Heart left ventricle (tissue), 16 donors: ENCODE data around the gene LPIN1. TPM values are rescaled to one million over a fixed set of nuclear protein-coding genes. Genes with fewer than 3 reads are reported as not detected.
"Not testable (repeated sequence)": the region's sequence is repeated elsewhere in the genome, so short reads cannot be mapped to it uniquely, and the experiment has no call there.

ENCODE experiments used
- ATAC-seq, 4 donors: fragments of 200-7000 bp; cut with Tn5 transposase; one replicate each; pipeline ENCODE4 v1.9.1; 2020 to 2022; ENCODE audit warnings: moderate library complexity in 4 of 4, mild to moderate bottlenecking in 3 of 4, moderate number of reproducible peaks in 1 of 4
- DNase-seq, 5 donors: peaks; one replicate each; pipeline ENCODE4 v3.0.0-alpha.2; 2020
- H3K27ac ChIP-seq, 12 donors: fragments of 200-600 bp; sonication (generic) in 4 of 12; one replicate each; pipeline versions ENCODE4 v1.5.0 to v1.8.0; 2016 to 2022; ENCODE audit warnings: mild to moderate bottlenecking in 2 of 12
- H3K27me3 ChIP-seq, 9 donors: fragments of 200-600 bp; sonication (generic) in 2 of 9; one replicate each; pipeline versions ENCODE4 v1.5.1 to v1.8.0; 2016 to 2022; ENCODE audit warnings: mild to moderate bottlenecking in 3 of 9
- H3K36me3 ChIP-seq, 9 donors: fragments of 200-600 bp; sonication (generic) in 2 of 9; one replicate each; pipeline versions ENCODE4 v1.5.0 to v1.8.0; 2018 to 2022; ENCODE audit warnings: mild to moderate bottlenecking in 2 of 9
- H3K4me1 ChIP-seq, 12 donors: fragments of 200-600 bp; sonication (generic) in 4 of 12; one replicate each; pipeline versions ENCODE4 v1.5.0 to v1.8.0; 2016 to 2022; ENCODE audit warnings: mild to moderate bottlenecking in 3 of 12
- H3K4me3 ChIP-seq, 12 donors: fragments of 200-600 bp; sonication (generic) in 4 of 12; one replicate each; pipeline versions ENCODE4 v1.5.0 to v1.8.0; 2017 to 2022; ENCODE audit warnings: mild to moderate bottlenecking in 9 of 12, moderate library complexity in 4 of 12
- H3K9me3 ChIP-seq, 12 donors: fragments of 200-600 bp; sonication (generic) in 4 of 12; one replicate each; pipeline versions ENCODE4 v1.5.0 to v1.8.0; 2016 to 2022; ENCODE audit warnings: mild to moderate bottlenecking in 1 of 12
- POLR2A ChIP-seq, 2 donors: fragments of 450-650 bp; IDR thresholded peaks; one replicate each; pipeline ENCODE4 v1.6.1; 2017; ENCODE audit warnings: antibody characterized with exemption in 2 of 2, mild to moderate bottlenecking in 2 of 2, moderate library complexity in 2 of 2
- WGBS, 4 donors: extraction: QIAGEN DNeasy Blood & Tissue Kit in 2 of 4; methylation state at CpG; one replicate each; pipeline versions ENCODE4 v1.1.5 to v1.1.7; 2013 to 2018; 5-methylcytosine and 5-hydroxymethylcytosine counted together
- intact Hi-C, 10 donors: fragments of 100-400 bp; cut with DNase I; formaldehyde crosslinking; loops; one replicate each; pipeline versions ENCODE4 v1.11.1 to v1.14.2; 2022
- polyA plus RNA-seq, 2 donors: library from polyadenylated mRNA; stranded (reverse); fragments of 200-250 nt; gene quantifications; one replicate each; pipeline ENCODE4 v1.2.3, GENCODE V29; 2013
- total RNA-seq, 9 donors: library from RNA; depleted of rRNA in 2 of 9; stranded (reverse); fragments of >200 nt in 2 of 9; fragmentation: NEBNext Ultra II Directional in 3 of 9; extraction: Animal tissue kit (Norgen Biotek cat#: 25700) in 3 of 9; gene quantifications; one replicate each; pipeline versions ENCODE4 v1.1.0 to v1.2.4, GENCODE V29; 2016 to 2023
- TF ChIP-seq, protein P1 (sequence below), 12 donors: fragments of 200-600 bp; sonication (generic) in 4 of 12; IDR thresholded peaks; one replicate each; pipeline versions ENCODE4 v1.5.0 to v1.8.0; 2018 to 2022; ENCODE audit warnings: antibody characterized with exemption in 12 of 12, mild to moderate bottlenecking in 5 of 12
- donor health status: ischemic (EF 13 %, LVEDD 7.1; RV severe dilation, severe dysfunction).
- donor health status: healthy with polysubstance abuse.
- donor health status: DM: no; HTN: yes; CAD: no.
- donor health status: DM: no; HTN: no; CAD: no.
- donor health status: ischemic (EF 25% LVEDD 6.9; RV normal size, moderate dysfunction).
- donor health status: ischemic (EF 25% LVEDD 5.7; RV mildly dilated, moderate dysfunction).
- donor health status: healthy.
- donor health status: DM: yes; HTN: yes; CAD: no.
- donor health status: ischemic (EF 35%, LVEDD 5.7; RV mildly dilated, moderate dysfunction).
- donor health status: nonischemic (EF 11% LVEDD 7.7; RV severe dilation, severe dysfunction).
- donor health status: DM: yes; HTN: yes; CAD: no.
- donor health status: PGD.
- donor health status: ischemic (EF 29% LVEDD 5.4; RV normal size, mild dysfunction).
- donor health status: nonischemic (EF 23%, LVEDD 6.1; RV moderate dilation, normal function).

The LPIN1 gene
- total and polyA plus RNA-seq, 11 donors, result 15.0 to 57.1 (median 43.8) TPM

DNA sequence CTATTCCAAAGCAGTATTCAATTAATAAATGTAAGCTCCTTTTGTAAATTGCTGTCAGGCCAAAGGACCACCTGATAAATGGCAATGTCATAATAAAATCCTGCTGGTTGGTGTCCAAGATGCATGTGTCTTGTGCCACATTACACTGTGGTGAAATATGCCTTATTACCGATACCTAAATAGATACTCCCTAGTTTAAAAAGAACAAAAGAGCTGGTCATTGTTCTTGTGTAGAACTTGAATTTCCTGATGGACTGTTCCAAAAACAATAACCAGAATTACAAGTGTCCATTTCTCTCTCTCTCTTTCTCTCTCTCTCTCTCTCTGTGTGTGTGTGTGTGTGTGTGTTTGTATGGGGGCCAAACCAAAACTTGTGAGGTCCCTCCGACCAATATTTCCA lies 13.8 kb upstream of the LPIN1 start:
- WGBS, 4 donors, result 67 to 86% (median 76%) methylated on average over 2 of the region's 2 CpGs
- ATAC-seq, result no peak

DNA sequence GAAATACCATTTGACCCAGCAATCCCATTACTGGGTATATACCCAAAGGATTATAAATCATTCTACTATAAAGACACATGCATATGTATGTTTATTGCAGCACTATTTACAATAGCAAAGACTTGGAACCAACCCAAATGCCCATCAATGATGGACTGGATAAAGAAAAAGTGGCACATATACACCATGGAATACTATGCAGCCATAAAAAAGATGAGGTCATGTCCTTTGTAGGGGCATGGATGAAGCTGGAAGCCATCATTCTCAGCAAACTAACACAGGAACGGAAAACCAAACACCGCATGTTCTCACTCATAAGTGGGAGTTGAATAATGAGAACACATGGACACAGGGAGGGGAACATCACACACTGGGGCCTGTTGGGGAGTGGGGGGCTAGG lies 8.6 kb upstream of the LPIN1 start:
- not testable (repeated sequence) for H3K9me3 ChIP-seq, H3K4me1 ChIP-seq, DNase-seq, H3K27ac ChIP-seq, H3K4me3 ChIP-seq, H3K27me3 ChIP-seq, H3K36me3 ChIP-seq, ATAC-seq
- 90 to 98% (median 97%) methylated on average over 2 of the region's 2 CpGs for WGBS, 4 donors
- intact Hi-C loops, result loop anchor here in 4 of 10 donors (1.0 to 2.0 kb wide), 3 partner anchors 39 to 41 kb away; no protein-coding TSS in a partner anchor

More for the DNA sequence above, 13.8 kb upstream of the LPIN1 start:
- Histone ChIP-seq H3K4me3 (no peak overlapping the region), H3K9me3 (no peaks in the 10 kb centered on the region), H3K4me1 (no peaks in the 10 kb centered on the region), H3K27ac (no peak overlapping the region), H3K36me3 (no peaks in the 10 kb centered on the region), H3K27me3 (peaks cover 0 to 6% (median 0%) of the 10 kb centered on the region in 9 donors)
- intact Hi-C loops, result no loop called here
- no peak for DNase-seq
- no peak for TF ChIP-seq POLR2A (IDR thresholded peaks at IDR 0.05)
- TF ChIP-seq, protein P1, sequence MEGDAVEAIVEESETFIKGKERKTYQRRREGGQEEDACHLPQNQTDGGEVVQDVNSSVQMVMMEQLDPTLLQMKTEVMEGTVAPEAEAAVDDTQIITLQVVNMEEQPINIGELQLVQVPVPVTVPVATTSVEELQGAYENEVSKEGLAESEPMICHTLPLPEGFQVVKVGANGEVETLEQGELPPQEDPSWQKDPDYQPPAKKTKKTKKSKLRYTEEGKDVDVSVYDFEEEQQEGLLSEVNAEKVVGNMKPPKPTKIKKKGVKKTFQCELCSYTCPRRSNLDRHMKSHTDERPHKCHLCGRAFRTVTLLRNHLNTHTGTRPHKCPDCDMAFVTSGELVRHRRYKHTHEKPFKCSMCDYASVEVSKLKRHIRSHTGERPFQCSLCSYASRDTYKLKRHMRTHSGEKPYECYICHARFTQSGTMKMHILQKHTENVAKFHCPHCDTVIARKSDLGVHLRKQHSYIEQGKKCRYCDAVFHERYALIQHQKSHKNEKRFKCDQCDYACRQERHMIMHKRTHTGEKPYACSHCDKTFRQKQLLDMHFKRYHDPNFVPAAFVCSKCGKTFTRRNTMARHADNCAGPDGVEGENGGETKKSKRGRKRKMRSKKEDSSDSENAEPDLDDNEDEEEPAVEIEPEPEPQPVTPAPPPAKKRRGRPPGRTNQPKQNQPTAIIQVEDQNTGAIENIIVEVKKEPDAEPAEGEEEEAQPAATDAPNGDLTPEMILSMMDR (IDR thresholded peaks at IDR 0.05), result no peak

DNA sequence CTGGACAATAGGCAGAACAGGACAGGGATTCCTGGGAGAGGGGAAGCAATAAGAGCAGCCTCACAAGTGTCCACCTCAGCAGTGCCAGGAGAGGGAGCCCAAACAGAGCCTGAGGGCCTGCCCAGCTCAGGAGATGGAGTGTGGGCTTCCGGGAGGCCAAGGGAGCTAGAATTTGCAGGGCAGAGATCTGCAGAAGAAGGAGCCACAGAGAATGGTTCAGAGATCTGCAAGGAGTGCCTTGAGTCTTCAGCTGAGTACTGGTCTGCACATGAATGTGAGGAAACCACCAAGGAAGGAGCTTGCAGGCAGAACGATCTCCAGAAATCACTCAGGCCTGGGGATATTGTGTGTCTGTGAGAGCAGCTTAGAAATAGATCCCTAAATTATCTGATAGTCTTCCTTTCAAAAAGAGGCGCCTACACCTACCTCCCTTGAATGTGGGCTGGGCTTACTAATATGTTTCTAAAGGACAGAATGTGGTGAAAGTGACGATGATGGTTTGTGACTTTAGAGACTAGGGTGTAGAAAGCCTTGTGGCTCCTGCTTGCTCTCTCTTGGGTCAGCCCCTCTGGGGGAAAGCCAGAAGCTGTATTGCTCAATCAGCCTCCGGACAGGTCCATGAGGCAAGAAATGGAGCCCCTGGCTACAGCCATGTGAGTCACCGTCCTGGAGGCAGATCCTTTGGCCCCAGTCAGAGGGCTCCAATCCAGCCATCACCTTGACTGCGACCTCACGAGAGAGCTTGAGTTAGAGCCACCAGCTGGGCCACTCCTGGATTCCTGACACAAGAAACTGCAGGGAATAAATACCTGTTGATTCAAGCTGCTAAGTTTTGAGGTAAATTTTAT lies 7.6 kb upstream of the LPIN1 start:
- Histone ChIP-seq H3K27me3 (no peaks in the 10 kb centered on the region), H3K36me3 (no peaks in the 10 kb centered on the region), H3K4me3 (no peak overlapping the region), H3K4me1 (peaks cover 0 to 16% (median 6%) of the 10 kb centered on the region in 12 donors), H3K27ac (peak overlapping the region in 4 of 12 donors; percentile 17 to 61 (median 36)), H3K9me3 (no peaks in the 10 kb centered on the region)
- ATAC-seq, result peak; percentile 87 to 92 (median 88)
- peak in 4 of 5 donors; percentile 45 to 89 (median 73) for DNase-seq
- intact Hi-C loops, result loop anchor here in 4 of 10 donors (1.0 to 2.0 kb wide), 3 partner anchors 38 to 40 kb away; no protein-coding TSS in a partner anchor
- TF ChIP-seq, protein P1 (IDR thresholded peaks at IDR 0.05), result peak; percentile 23 to 64 (median 45)
- no peak for TF ChIP-seq POLR2A (IDR thresholded peaks at IDR 0.05)
- WGBS, 4 donors, result 56 to 61% (median 56%) methylated on average over 7 to 8 of the region's 8 CpGs

DNA sequence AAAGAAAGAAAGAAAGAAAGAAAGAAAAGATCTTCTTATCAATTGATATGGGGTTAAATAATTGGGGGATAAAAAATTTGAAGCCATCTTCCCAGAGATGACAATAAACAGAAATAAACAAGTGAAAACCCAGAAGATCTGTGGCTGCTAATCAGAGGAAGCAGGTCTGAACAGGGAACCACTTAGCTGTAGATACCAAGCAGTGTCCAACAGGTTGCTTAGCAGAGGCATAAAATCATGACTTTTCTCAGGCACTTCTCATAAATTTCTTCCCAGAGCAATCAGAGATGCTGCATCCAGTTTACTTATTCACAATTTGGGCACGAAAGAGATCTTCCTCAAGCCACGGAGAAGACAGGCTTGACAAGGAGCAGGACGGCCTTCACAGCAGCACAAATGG lies 5.7 kb upstream of the LPIN1 start:
- ATAC-seq (no peak), DNase-seq (no peak)
- 84 to 91% (median 88%) methylated on average over 3 of the region's 3 CpGs for WGBS, 4 donors
- H3K27ac ChIP-seq, result no peak overlapping the region
- H3K4me1 ChIP-seq, result peaks cover 0 to 35% (median 16%) of the 10 kb centered on the region in 12 donors
- H3K9me3 ChIP-seq, result no peaks in the 10 kb centered on the region
- H3K27me3 ChIP-seq, result no peaks in the 10 kb centered on the region
- no peaks in the 10 kb centered on the region for H3K36me3 ChIP-seq
- no peak for TF ChIP-seq POLR2A (IDR thresholded peaks at IDR 0.05)
- TF ChIP-seq, protein P1 (IDR thresholded peaks at IDR 0.05), result no peak
- intact Hi-C loops, result loop anchor here in 4 of 10 donors (5.0 kb wide), 2 partner anchors 37 to 38 kb away; no protein-coding TSS in a partner anchor
- no peak overlapping the region for H3K4me3 ChIP-seq
